Measurements from ENCODE around the gene RIN3.

- TF ChIP-seq CTCF (IDR thresholded peaks at IDR 0.05; ENCODE audit: low read depth, low read length, missing input control) (no peak), MAX (IDR thresholded peaks at IDR 0.05) (no peak), JUND (IDR thresholded peaks at IDR 0.05) (no peak), REST (IDR thresholded peaks at IDR 0.05) (no peak), ZBTB33 (IDR thresholded peaks at IDR 0.05) (no peak), ATF3 (IDR thresholded peaks at IDR 0.05) (no peak), TAF1 (conservative IDR thresholded peaks at IDR 0.05) (no peak), SP1 (IDR thresholded peaks at IDR 0.05) (no peak)
Observed at GRCh38 chr14:92525322-92526095, 11.9 kb downstream of the RIN3 start.

Data from liver (tissue), 3 donors.